Esophagus muscularis mucosa (tissue), 4 donors: ENCODE measurements around the gene VEZF1. TPM values are rescaled to one million over a fixed set of nuclear protein-coding genes. Genes with fewer than 3 reads are reported as not detected.
A peak's percentile ranks its signal among the peaks of the same experiment; 100 is the strongest.

ENCODE experiments used
- DNase-seq: peaks from one replicate; pipeline ENCODE4 v3.0.0-alpha.2; 2017; ENCODE audit errors: extremely low spot score
- H3K27ac ChIP-seq, 4 donors: fragments of 200-600 bp; sonication (generic); replicated peaks in 1 of 4; 1 replicate in 3 of 4; 2 replicates in 1 of 4; pipeline ENCODE4 v1.5.1; 2016 to 2019; ENCODE audit warnings: mild to moderate bottlenecking in 1 of 4
- H3K27me3 ChIP-seq, 4 donors: fragments of 200-600 bp; sonication (generic); one replicate each; pipeline versions ENCODE4 v1.5.1 to v1.6.0; 2016 to 2019
- H3K36me3 ChIP-seq, 4 donors: fragments of 200-600 bp; sonication (generic); one replicate each; pipeline ENCODE4 v1.5.1; 2016 to 2019
- H3K4me1 ChIP-seq, 4 donors: fragments of 200-600 bp; sonication (generic); one replicate each; pipeline ENCODE4 v1.5.1; 2016 to 2019
- H3K4me3 ChIP-seq, 4 donors: fragments of 200-600 bp; sonication (generic); 1 replicate in 2 of 4; 2 replicates in 2 of 4; pipeline ENCODE4 v1.5.1; 2016 to 2019; ENCODE audit warnings: mild to moderate bottlenecking in 4 of 4, moderate library complexity in 1 of 4
- H3K9me3 ChIP-seq, 4 donors: fragments of 200-600 bp; sonication (generic); 1 replicate in 3 of 4; 2 replicates in 1 of 4; pipeline ENCODE4 v1.5.1; 2016 to 2019
- EP300 ChIP-seq: sonication (generic); formaldehyde crosslinking; IDR thresholded peaks from one replicate; pipeline ENCODE4 v1.6.1; 2017; ENCODE audit warnings: antibody characterized with exemption
- POLR2A ChIP-seq: fragments of 450-650 bp; IDR thresholded peaks from one replicate; pipeline ENCODE4 v1.6.1; 2017; ENCODE audit warnings: antibody characterized with exemption, moderate library complexity, mild to moderate bottlenecking, low read depth
- POLR2AphosphoS5 ChIP-seq, 2 donors: sonication (generic); formaldehyde crosslinking; IDR thresholded peaks; one replicate each; pipeline ENCODE4 v1.6.1; 2017; ENCODE audit warnings: antibody characterized with exemption in 2 of 2
- WGBS: methylation state at CpG from one replicate; pipeline ENCODE4 v1.1.5; 2018; 5-methylcytosine and 5-hydroxymethylcytosine counted together
- intact Hi-C: fragments of 100-400 bp; cut with DNase I; formaldehyde crosslinking; loops from one replicate; pipeline ENCODE4 v1.15.1; 2023
- total RNA-seq, 4 donors: library from RNA; depleted of rRNA; stranded (reverse); fragments of >200 nt; gene quantifications; one replicate each; pipeline versions ENCODE4 v1.1.0 to v1.2.1, GENCODE V29; 2016
- TF ChIP-seq, protein P1 (sequence below), 3 experiments: fragments of 200-600 bp in 2 of 3; fragments of 450-650 bp in 1 of 3; sonication (generic) in 2 of 3; IDR thresholded peaks; one replicate each; pipeline ENCODE4 v1.5.1; 2017 to 2019; ENCODE audit warnings: antibody characterized with exemption in 3 of 3, mild to moderate bottlenecking in 2 of 3, moderate library complexity in 1 of 3

The VEZF1 gene
- total RNA-seq, 4 donors from 2014 or later: 98.9 to 154 (median 121) TPM

DNA sequence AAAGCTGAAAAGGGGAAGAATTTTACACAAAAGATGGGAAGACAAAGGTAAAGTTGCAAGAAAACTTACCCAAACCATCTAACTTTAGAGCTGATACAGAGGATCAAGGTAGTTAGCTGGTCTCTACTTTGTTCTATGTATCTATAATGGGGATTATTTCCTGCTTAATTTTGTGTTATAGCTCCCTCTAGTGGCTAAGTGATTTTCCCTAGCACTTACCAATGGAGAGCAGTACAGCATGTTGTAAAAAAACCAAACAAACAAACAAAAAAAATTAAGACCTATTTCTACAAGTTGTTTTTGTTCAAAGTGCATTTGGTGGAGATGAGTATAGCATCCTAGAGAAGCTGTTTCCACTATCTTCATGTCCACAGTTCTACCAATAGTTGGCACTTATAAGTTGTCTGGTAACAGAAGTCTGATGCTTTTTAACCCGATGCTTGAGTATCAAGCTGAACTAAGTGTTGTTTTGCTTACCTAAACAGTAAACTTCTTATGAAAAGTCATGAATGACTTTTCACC lies 11.5 kb upstream of the VEZF1 start:
- Histone ChIP-seq H3K4me3 (no peak overlapping the region), H3K27me3 (no peaks in the 10 kb centered on the region), H3K36me3 (peaks cover 14 to 67% (median 50%) of the 10 kb centered on the region in 4 donors), H3K4me1 (peaks cover 33 to 68% (median 61%) of the 10 kb centered on the region in 4 donors), H3K9me3 (no peaks in the 10 kb centered on the region), H3K27ac (peak overlapping the region in 3 of 4 donors; percentile 21 to 46 (median 44))
- WGBS: 54% methylated on average over 1 of the region's 1 CpG
- TF ChIP-seq POLR2A (no peak), POLR2AphosphoS5 (IDR thresholded peaks at IDR 0.05) (no peak), EP300 (no peak)
- TF ChIP-seq, protein P1, sequence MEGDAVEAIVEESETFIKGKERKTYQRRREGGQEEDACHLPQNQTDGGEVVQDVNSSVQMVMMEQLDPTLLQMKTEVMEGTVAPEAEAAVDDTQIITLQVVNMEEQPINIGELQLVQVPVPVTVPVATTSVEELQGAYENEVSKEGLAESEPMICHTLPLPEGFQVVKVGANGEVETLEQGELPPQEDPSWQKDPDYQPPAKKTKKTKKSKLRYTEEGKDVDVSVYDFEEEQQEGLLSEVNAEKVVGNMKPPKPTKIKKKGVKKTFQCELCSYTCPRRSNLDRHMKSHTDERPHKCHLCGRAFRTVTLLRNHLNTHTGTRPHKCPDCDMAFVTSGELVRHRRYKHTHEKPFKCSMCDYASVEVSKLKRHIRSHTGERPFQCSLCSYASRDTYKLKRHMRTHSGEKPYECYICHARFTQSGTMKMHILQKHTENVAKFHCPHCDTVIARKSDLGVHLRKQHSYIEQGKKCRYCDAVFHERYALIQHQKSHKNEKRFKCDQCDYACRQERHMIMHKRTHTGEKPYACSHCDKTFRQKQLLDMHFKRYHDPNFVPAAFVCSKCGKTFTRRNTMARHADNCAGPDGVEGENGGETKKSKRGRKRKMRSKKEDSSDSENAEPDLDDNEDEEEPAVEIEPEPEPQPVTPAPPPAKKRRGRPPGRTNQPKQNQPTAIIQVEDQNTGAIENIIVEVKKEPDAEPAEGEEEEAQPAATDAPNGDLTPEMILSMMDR (IDR thresholded peaks at IDR 0.05): peak; percentile 78 to 83 (median 82)
- intact Hi-C loops: loop anchor here (10.0 kb wide), 2 partner anchors 335 to 875 kb away; no protein-coding TSS in a partner anchor
- DNase-seq: no peak

DNA sequence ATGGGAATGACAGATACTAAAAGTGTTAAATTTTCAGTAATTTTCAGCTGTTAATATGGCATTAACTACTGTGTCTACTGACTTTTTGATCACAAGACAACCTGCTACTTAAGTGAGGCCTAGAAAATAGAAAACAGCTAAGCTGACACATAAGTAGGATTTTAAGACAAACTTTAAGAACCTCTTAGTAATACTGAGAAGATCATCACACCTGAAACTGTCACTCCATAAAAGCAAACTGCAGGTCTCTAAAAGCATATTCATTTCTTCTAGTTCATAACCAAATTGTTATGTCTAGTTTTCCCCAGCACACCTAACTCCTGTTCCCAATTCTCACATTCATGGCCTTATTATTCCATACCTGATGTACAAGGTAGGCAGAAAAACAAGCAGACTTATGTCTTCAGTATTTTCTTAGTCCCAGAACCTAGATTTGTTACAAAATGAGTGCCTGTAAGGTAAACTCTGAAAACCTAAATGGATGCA lies 11.0 kb upstream of the VEZF1 start:
- DNase-seq: no peak
- peaks cover 33 to 68% (median 61%) of the 10 kb centered on the region in 4 donors for H3K4me1 ChIP-seq
- TF ChIP-seq, protein P1 (IDR thresholded peaks at IDR 0.05): no peak
- TF ChIP-seq POLR2AphosphoS5 (IDR thresholded peaks at IDR 0.05) (no peak), EP300 (no peak), POLR2A (no peak)
- H3K9me3 ChIP-seq: no peaks in the 10 kb centered on the region
- no peaks in the 10 kb centered on the region for H3K27me3 ChIP-seq
- no peak overlapping the region for H3K4me3 ChIP-seq
- peaks cover 11 to 62% (median 45%) of the 10 kb centered on the region in 4 donors for H3K36me3 ChIP-seq
- intact Hi-C loops: no loop called here
- peak overlapping the region in 2 of 4 donors; percentile 44 to 46 for H3K27ac ChIP-seq

DNA sequence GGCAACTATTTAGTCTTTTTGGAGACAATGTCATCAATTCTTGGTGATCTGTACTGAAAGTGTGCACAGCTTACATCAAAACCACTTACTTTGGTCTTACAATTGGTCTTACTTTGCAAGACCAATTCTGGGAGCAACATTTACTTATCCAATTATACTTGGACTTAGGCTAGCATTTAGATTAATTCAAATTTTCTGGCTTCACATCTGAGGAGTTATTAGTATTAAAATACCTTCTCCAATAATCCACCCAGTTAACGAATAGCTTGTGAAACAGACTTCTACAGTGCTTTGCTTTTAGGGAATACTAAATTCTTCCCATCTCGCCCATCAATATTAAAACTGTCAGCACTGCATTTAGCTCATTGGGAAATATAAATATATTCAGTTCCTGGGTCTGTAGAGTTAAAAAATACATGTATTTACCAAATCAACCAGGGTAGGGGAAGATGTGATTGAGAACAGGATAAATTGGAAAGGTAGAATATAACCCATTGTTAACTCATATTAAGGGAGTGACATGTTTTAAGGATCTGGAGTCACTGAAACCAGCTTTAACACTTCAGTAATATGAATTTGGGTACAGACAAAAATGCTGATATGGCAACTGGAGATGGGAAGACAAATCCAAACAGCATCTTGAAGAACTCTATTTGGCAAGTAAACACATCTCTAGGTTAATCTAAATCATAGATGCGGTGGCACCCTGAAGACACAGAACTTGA lies 9.2 kb upstream of the VEZF1 start:
- Histone ChIP-seq H3K27me3 (no peaks in the 10 kb centered on the region), H3K4me3 (no peak overlapping the region), H3K9me3 (no peaks in the 10 kb centered on the region), H3K4me1 (peaks cover 25 to 63% (median 57%) of the 10 kb centered on the region in 4 donors), H3K36me3 (peaks cover 0 to 44% (median 29%) of the 10 kb centered on the region in 4 donors), H3K27ac (peak overlapping the region in 2 of 4 donors; percentile 6 to 34)
- TF ChIP-seq POLR2AphosphoS5 (IDR thresholded peaks at IDR 0.05) (no peak), POLR2A (no peak), EP300 (no peak)
- TF ChIP-seq, protein P1 (IDR thresholded peaks at IDR 0.05): no peak
- no peak for DNase-seq
- WGBS: 84% methylated on average over 3 of the region's 3 CpGs
- intact Hi-C loops: no loop called here

DNA sequence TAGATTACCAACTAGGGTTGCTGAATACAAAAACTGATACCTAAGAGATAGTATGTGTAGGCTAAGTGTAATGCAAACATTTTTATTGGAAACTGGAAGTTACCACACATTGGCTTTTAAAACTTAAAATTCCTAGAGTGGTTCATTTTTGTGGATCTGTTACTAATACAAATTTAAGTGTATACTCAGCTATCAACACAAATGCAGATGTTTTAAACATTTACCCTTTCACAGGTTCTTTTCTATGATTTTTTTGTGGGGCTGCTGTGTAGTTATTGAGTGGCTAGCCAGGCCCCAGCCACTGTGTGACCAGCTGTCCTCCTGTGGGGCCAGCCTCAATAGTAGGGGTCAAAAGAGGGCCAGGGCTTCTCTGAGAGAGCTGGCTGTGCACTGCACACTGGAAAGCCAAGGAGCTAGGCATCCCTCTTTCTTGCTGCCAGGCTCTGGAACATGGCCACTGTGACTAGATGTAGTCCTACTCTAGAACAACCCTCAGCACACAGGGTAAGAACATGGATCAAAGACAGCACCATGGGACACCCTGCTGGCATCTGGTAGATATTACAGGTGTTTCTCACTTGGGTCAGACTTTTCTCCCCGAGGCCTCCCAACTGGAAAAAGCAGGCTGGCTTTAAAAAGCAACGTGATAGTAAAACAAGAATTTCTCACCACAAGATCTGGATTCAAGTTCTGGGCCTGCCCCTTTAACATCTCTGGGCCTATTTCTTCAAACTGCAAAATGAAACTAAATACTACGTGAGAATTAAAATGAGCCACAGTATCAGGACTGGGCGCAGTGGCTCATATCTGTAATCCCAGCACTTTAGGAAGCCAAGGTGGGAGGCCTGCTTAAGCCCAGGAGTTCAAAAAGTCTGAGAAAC lies 7.3 kb upstream of the VEZF1 start:
- H3K9me3 ChIP-seq: no peaks in the 10 kb centered on the region
- TF ChIP-seq EP300: no peak
- TF ChIP-seq POLR2A: no peak
- TF ChIP-seq POLR2AphosphoS5 (IDR thresholded peaks at IDR 0.05): peak; percentile 49 to 52
- TF ChIP-seq, protein P1 (IDR thresholded peaks at IDR 0.05): peak; percentile 68 to 82 (median 72)
- peaks cover 0 to 28% (median 17%) of the 10 kb centered on the region in 4 donors for H3K36me3 ChIP-seq
- H3K27me3 ChIP-seq: no peaks in the 10 kb centered on the region
- intact Hi-C loops: loop anchor here (2.0 kb wide), 1 partner anchor 137 kb away; no protein-coding TSS in a partner anchor
- peak; percentile 92 for DNase-seq
- H3K4me3 ChIP-seq: no peak overlapping the region
- peaks cover 24 to 44% (median 41%) of the 10 kb centered on the region in 4 donors for H3K4me1 ChIP-seq
- peak overlapping the region; percentile 71 to 97 (median 76) for H3K27ac ChIP-seq
- WGBS: 26% methylated on average over 4 of the region's 4 CpGs
